ENCODE results near the gene LRBA. TPM values are rescaled to one million over a fixed set of nuclear protein-coding genes. Genes with fewer than 3 reads are reported as not detected.
"Not testable (repeated sequence)": the region's sequence is repeated elsewhere in the genome, so short reads cannot be mapped to it uniquely, and the experiment has no call there.

The LRBA gene
- total RNA-seq, 1 experiment from 2014 or later, result 69.1 TPM

GRCh38 chr4:150514709-150515108 lies 500.4 kb downstream of the LRBA start:
- Mint-ChIP-seq H3K4me3 (no peak overlapping the region), H3K36me3 (0 out of 2 replicates have a peak, but pooled peaks cover 5% of the 10 kb centered on the region), H3K4me1 (peaks cover 6% of the 10 kb centered on the region), H3K27me3 (ENCODE audit: low read depth) (no peaks in the 10 kb centered on the region), H3K27ac (no peak overlapping the region), H3K9me3 (peaks cover 4% of the 10 kb centered on the region; the same call in 1 of the 2 replicates)
- no peak for ATAC-seq
- ChIA-PET POLR2A (no interaction called here), CTCF (no interaction called here)
- no peak for DNase-seq (ENCODE audit: low spot score)
- TF ChIP-seq NR2C2 (CRISPR knock-in tag; IDR thresholded peaks at IDR 0.05) (no peak), FOXJ3 (CRISPR knock-in tag; IDR thresholded peaks at IDR 0.05; ENCODE audit: borderline replicate concordance) (no peak), ZNF317 (CRISPR knock-in tag; IDR thresholded peaks at IDR 0.05; ENCODE audit: borderline replicate concordance, low read depth) (no peak), MXD4 (CRISPR knock-in tag; IDR thresholded peaks at IDR 0.05; ENCODE audit: borderline replicate concordance) (no peak)
- TF ChIP-seq, protein P1, sequence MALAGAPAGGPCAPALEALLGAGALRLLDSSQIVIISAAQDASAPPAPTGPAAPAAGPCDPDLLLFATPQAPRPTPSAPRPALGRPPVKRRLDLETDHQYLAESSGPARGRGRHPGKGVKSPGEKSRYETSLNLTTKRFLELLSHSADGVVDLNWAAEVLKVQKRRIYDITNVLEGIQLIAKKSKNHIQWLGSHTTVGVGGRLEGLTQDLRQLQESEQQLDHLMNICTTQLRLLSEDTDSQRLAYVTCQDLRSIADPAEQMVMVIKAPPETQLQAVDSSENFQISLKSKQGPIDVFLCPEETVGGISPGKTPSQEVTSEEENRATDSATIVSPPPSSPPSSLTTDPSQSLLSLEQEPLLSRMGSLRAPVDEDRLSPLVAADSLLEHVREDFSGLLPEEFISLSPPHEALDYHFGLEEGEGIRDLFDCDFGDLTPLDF (CRISPR knock-in tag; IDR thresholded peaks at IDR 0.05), result no peak

GRCh38 chr4:150510176-150510865 lies 504.8 kb downstream of the LRBA start:
- Mint-ChIP-seq H3K4me3 (no peak overlapping the region), H3K27me3 (ENCODE audit: low read depth) (no peaks in the 10 kb centered on the region), H3K9me3 (peaks cover 19% of the 10 kb centered on the region), H3K4me1 (no peaks in the 10 kb centered on the region), H3K36me3 (peaks cover 9% of the 10 kb centered on the region), H3K27ac (no peak overlapping the region)
- POLR2A ChIA-PET, result no interaction called here
- TF ChIP-seq NFE2L1 (CRISPR knock-in tag; IDR thresholded peaks at IDR 0.05), result no peak
- 0 out of 2 replicates have a peak, but pooled peaks have one; percentile 7 for TF ChIP-seq HMGA2 (CRISPR knock-in tag; IDR thresholded peaks at IDR 0.05)
- no peak for DNase-seq (ENCODE audit: low spot score)
- CTCF ChIA-PET, result no interaction called here
- no peak for ATAC-seq

- ATAC-seq; H3K4me1 Mint-ChIP-seq; POLR2A ChIA-PET; CTCF ChIA-PET; DNase-seq (ENCODE audit: low spot score); H3K4me3 Mint-ChIP-seq; H3K27me3 Mint-ChIP-seq (ENCODE audit: low read depth); H3K27ac Mint-ChIP-seq: not testable (repeated sequence)
- H3K36me3 Mint-ChIP-seq, result peaks cover 20% of the 10 kb centered on the region
- peaks cover 37% of the 10 kb centered on the region for H3K9me3 Mint-ChIP-seq
Observed at GRCh38 chr4:150507656-150508055, 507.4 kb downstream of the LRBA start.

GRCh38 chr4:150501983-150502382 lies 513.1 kb downstream of the LRBA start:
- H3K4me3 Mint-ChIP-seq, result no peak overlapping the region
- DNase-seq (ENCODE audit: low spot score) (no peak), ATAC-seq (no peak)
- peaks cover 40% of the 10 kb centered on the region for H3K9me3 Mint-ChIP-seq
- no peaks in the 10 kb centered on the region for H3K27me3 Mint-ChIP-seq (ENCODE audit: low read depth)
- no peaks in the 10 kb centered on the region for H3K4me1 Mint-ChIP-seq
- TF ChIP-seq, protein P2, sequence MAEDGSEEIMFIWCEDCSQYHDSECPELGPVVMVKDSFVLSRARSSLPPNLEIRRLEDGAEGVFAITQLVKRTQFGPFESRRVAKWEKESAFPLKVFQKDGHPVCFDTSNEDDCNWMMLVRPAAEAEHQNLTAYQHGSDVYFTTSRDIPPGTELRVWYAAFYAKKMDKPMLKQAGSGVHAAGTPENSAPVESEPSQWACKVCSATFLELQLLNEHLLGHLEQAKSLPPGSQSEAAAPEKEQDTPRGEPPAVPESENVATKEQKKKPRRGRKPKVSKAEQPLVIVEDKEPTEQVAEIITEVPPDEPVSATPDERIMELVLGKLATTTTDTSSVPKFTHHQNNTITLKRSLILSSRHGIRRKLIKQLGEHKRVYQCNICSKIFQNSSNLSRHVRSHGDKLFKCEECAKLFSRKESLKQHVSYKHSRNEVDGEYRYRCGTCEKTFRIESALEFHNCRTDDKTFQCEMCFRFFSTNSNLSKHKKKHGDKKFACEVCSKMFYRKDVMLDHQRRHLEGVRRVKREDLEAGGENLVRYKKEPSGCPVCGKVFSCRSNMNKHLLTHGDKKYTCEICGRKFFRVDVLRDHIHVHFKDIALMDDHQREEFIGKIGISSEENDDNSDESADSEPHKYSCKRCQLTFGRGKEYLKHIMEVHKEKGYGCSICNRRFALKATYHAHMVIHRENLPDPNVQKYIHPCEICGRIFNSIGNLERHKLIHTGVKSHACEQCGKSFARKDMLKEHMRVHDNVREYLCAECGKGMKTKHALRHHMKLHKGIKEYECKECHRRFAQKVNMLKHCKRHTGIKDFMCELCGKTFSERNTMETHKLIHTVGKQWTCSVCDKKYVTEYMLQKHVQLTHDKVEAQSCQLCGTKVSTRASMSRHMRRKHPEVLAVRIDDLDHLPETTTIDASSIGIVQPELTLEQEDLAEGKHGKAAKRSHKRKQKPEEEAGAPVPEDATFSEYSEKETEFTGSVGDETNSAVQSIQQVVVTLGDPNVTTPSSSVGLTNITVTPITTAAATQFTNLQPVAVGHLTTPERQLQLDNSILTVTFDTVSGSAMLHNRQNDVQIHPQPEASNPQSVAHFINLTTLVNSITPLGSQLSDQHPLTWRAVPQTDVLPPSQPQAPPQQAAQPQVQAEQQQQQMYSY (CRISPR knock-in tag; IDR thresholded peaks at IDR 0.05), result no peak
- TF ChIP-seq ZBTB21 (CRISPR knock-in tag; IDR thresholded peaks at IDR 0.05; ENCODE audit: borderline replicate concordance) (no peak), MAX (CRISPR knock-in tag; IDR thresholded peaks at IDR 0.05) (no peak), JUN (CRISPR knock-in tag; IDR thresholded peaks at IDR 0.05) (no peak), NR2C2 (CRISPR knock-in tag; IDR thresholded peaks at IDR 0.05) (no peak), ZNF317 (CRISPR knock-in tag; IDR thresholded peaks at IDR 0.05; ENCODE audit: borderline replicate concordance, low read depth) (no peak)
- TF ChIP-seq, protein P3, sequence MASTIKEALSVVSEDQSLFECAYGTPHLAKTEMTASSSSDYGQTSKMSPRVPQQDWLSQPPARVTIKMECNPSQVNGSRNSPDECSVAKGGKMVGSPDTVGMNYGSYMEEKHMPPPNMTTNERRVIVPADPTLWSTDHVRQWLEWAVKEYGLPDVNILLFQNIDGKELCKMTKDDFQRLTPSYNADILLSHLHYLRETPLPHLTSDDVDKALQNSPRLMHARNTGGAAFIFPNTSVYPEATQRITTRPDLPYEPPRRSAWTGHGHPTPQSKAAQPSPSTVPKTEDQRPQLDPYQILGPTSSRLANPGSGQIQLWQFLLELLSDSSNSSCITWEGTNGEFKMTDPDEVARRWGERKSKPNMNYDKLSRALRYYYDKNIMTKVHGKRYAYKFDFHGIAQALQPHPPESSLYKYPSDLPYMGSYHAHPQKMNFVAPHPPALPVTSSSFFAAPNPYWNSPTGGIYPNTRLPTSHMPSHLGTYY (CRISPR knock-in tag; IDR thresholded peaks at IDR 0.05), result no peak
- TF ChIP-seq, protein P1 (CRISPR knock-in tag; IDR thresholded peaks at IDR 0.05), result no peak
- TF ChIP-seq, protein P4, sequence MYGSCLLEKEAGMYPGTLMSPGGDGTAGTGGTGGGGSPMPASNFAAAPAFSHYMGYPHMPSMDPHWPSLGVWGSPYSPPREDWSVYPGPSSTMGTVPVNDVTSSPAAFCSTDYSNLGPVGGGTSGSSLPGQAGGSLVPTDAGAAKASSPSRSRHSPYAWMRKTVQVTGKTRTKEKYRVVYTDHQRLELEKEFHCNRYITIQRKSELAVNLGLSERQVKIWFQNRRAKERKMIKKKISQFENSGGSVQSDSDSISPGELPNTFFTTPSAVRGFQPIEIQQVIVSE (CRISPR knock-in tag; IDR thresholded peaks at IDR 0.05; ENCODE audit: borderline replicate concordance), result no peak
- peaks cover 30% of the 10 kb centered on the region for H3K36me3 Mint-ChIP-seq
- CTCF ChIA-PET, result no interaction called here
- no peak overlapping the region for H3K27ac Mint-ChIP-seq
- POLR2A ChIA-PET, result no interaction called here
